Hepatocyte (in vitro differentiated cells): ENCODE results near the gene RS1. TPM values are rescaled to one million over a fixed set of nuclear protein-coding genes. Genes with fewer than 3 reads are reported as not detected.

Source experiments
- DNase-seq: peaks from one replicate; pipeline ENCODE4 v3.0.0-alpha.2; 2016; ENCODE audit warnings: low spot score
- H2AFZ ChIP-seq: fragments of 200-600 bp; sonication (generic); 2 replicates; pipeline ENCODE4 v1.6.0; 2016; ENCODE audit warnings: antibody characterized with exemption, mild to moderate bottlenecking
- H3K27ac ChIP-seq: fragments of 200-600 bp; sonication (generic); 2 replicates; pipeline ENCODE4 v1.5.1; 2016; ENCODE audit warnings: mild to moderate bottlenecking
- H3K27me3 ChIP-seq: fragments of 200-600 bp; sonication (generic); 2 replicates; pipeline ENCODE4 v1.6.1; 2016
- H3K36me3 ChIP-seq: fragments of 200-600 bp; sonication (generic); replicated peaks from 2 replicates; pipeline ENCODE4 v1.5.1; 2016; ENCODE audit warnings: low read depth; ENCODE audit not compliant: insufficient read depth
- H3K4me1 ChIP-seq: fragments of 200-600 bp; sonication (generic); 2 replicates; pipeline ENCODE4 v1.5.1; 2016; ENCODE audit warnings: mild to moderate bottlenecking, moderate library complexity; ENCODE audit not compliant: insufficient read depth
- H3K4me2 ChIP-seq: fragments of 200-600 bp; sonication (generic); 2 replicates; pipeline ENCODE4 v1.6.0; 2016
- H3K4me3 ChIP-seq: fragments of 200-600 bp; sonication (generic); 2 replicates; pipeline ENCODE4 v1.5.1; 2016; ENCODE audit warnings: mild to moderate bottlenecking
- H3K79me2 ChIP-seq: fragments of 200-600 bp; sonication (generic); 2 replicates; pipeline ENCODE4 v1.6.0; 2017; ENCODE audit warnings: mild to moderate bottlenecking
- H3K9me2 ChIP-seq: fragments of 200-600 bp; sonication (generic); replicated peaks from 2 replicates; pipeline ENCODE4 v1.6.0; 2017; ENCODE audit warnings: mild to moderate bottlenecking; ENCODE audit not compliant: insufficient read depth
- H3K9me3 ChIP-seq: fragments of 200-600 bp; sonication (generic); 2 replicates; pipeline ENCODE4 v1.5.1; 2016; ENCODE audit warnings: low read depth, mild to moderate bottlenecking
- H4K20me1 ChIP-seq: fragments of 200-600 bp; sonication (generic); 2 replicates; pipeline ENCODE4 v1.6.0; 2016; ENCODE audit warnings: mild to moderate bottlenecking; ENCODE audit not compliant: insufficient read depth, poor library complexity, severe bottlenecking
- CTCF ChIP-seq: fragments of 200-600 bp; sonication (generic); IDR thresholded peaks from 2 replicates; pipeline ENCODE4 v1.5.1; 2016; ENCODE audit warnings: antibody characterized with exemption, mild to moderate bottlenecking; ENCODE audit not compliant: poor library complexity
- EZH2 ChIP-seq: fragments of 200-600 bp; sonication (generic); IDR thresholded peaks from 2 replicates; pipeline ENCODE4 v1.6.1; 2016; ENCODE audit warnings: antibody characterized with exemption, mild to moderate bottlenecking, borderline replicate concordance
- EZH2phosphoT487 ChIP-seq: fragments of 200-600 bp; sonication (generic); IDR thresholded peaks from one replicate; pipeline ENCODE4 v1.6.1; 2018; ENCODE audit warnings: antibody characterized with exemption, mild to moderate bottlenecking, low read depth, moderate library complexity; ENCODE audit not compliant: unreplicated experiment, severe bottlenecking
- WGBS: methylation state at CpG from one replicate; pipeline ENCODE4 v1.1.6; 2016; ENCODE audit warnings: low lambda C conversion rate; ENCODE audit errors: missing lambda C conversion rate; 5-methylcytosine and 5-hydroxymethylcytosine counted together
- polyA plus RNA-seq: library from polyadenylated mRNA; unstranded; fragments of >200 nt; fragmentation: Nextera tagmentation; extraction: Ambion mirVana; gene quantifications from 2 replicates; pipeline ENCODE4 v1.2.1, GENCODE V29; 2016
- total RNA-seq: library from RNA; depleted of rRNA; stranded (reverse); fragments of >200 nt; gene quantifications from 2 replicates; pipeline ENCODE4 v1.2.3, GENCODE V29; 2014

Gene RS1
- total and polyA plus RNA-seq, 2 experiments from 2014 or later = 0.43 TPM; not detected in 1

GRCh38 chrX:18674788-18675735, 3.2 kb upstream of the RS1 start:
- 60% methylated on average over 61 of the region's 74 CpGs for WGBS
- Histone ChIP-seq H3K9me3 (no peaks in the 10 kb centered on the region), H3K4me3 (peak overlapping the region; percentile 38), H3K36me3 (no peaks in the 10 kb centered on the region), H3K9me2 (no peaks in the 10 kb centered on the region), H3K79me2 (no peaks in the 10 kb centered on the region), H3K27ac (peak overlapping the region; percentile 81), H3K27me3 (no peaks in the 10 kb centered on the region), H3K4me1 (no peaks in the 10 kb centered on the region), H3K4me2 (peak overlapping the region; percentile 78), H4K20me1 (no peaks in the 10 kb centered on the region), H2AFZ (peak overlapping the region; percentile 53)
- TF ChIP-seq EZH2phosphoT487 = no peak
- TF ChIP-seq CTCF = no peak
- TF ChIP-seq EZH2 = no peak
- DNase-seq = peak; percentile 86

GRCh38 chrX:18674417-18674787, 2.5 kb upstream of the RS1 start:
- Histone ChIP-seq H3K27me3 (no peaks in the 10 kb centered on the region), H3K9me3 (no peaks in the 10 kb centered on the region), H3K9me2 (no peaks in the 10 kb centered on the region), H3K4me2 (peak overlapping the region; percentile 67), H3K4me3 (peak overlapping the region; percentile 0), H3K79me2 (no peaks in the 10 kb centered on the region), H3K27ac (peak overlapping the region; percentile 62), H3K36me3 (no peaks in the 10 kb centered on the region), H3K4me1 (no peaks in the 10 kb centered on the region), H4K20me1 (no peaks in the 10 kb centered on the region), H2AFZ (peak overlapping the region; percentile 53)
- DNase-seq = peak; percentile 19
- 49% methylated on average over 19 of the region's 19 CpGs for WGBS
- TF ChIP-seq EZH2phosphoT487 = no peak
- no peak for TF ChIP-seq EZH2
- no peak for TF ChIP-seq CTCF

GRCh38 chrX:18668071-18668835, 3.7 kb downstream of the RS1 start:
- no peak for DNase-seq
- H3K9me3 ChIP-seq = no peaks in the 10 kb centered on the region
- no peaks in the 10 kb centered on the region for H3K79me2 ChIP-seq
- no peak overlapping the region for H3K27ac ChIP-seq
- H3K36me3 ChIP-seq = no peaks in the 10 kb centered on the region
- no peak overlapping the region for H3K4me2 ChIP-seq
- no peaks in the 10 kb centered on the region for H3K4me1 ChIP-seq
- H2AFZ ChIP-seq = no peak overlapping the region
- 89% methylated on average over 15 of the region's 15 CpGs for WGBS
- H3K27me3 ChIP-seq = no peaks in the 10 kb centered on the region
- TF ChIP-seq EZH2 (no peak), EZH2phosphoT487 (no peak), CTCF (no peak)
- H3K9me2 ChIP-seq = no peaks in the 10 kb centered on the region
- H3K4me3 ChIP-seq = no peak overlapping the region
- no peaks in the 10 kb centered on the region for H4K20me1 ChIP-seq
